H9 (cell line): ENCODE data around the gene UST. TPM values are rescaled to one million over a fixed set of nuclear protein-coding genes. Genes with fewer than 3 reads are reported as not detected.

Experiments used
- DNase-seq: peaks from one replicate; pipeline ENCODE4 v3.0.0-alpha.2; 2017
- H2AFZ ChIP-seq: one replicate; pipeline ENCODE4 v1.6.1; 2013; ENCODE audit warnings: mild to moderate bottlenecking, low read length, control low read depth, moderate library complexity
- H2AK5ac ChIP-seq: 2 replicates; pipeline ENCODE4 v1.6.1; 2013; ENCODE audit warnings: low read length, control low read depth, mixed read lengths; ENCODE audit not compliant: insufficient read length
- H2BK120ac ChIP-seq: one replicate; pipeline ENCODE4 v1.6.1; 2013; ENCODE audit warnings: low read depth, mild to moderate bottlenecking, low read length, control low read depth, inconsistent platforms; ENCODE audit not compliant: poor library complexity, severe bottlenecking
- H2BK12ac ChIP-seq: 2 replicates; pipeline ENCODE4 v1.6.1; 2013; ENCODE audit warnings: low read length, control low read depth, mixed read lengths, low read depth; ENCODE audit not compliant: insufficient read length
- H2BK15ac ChIP-seq: 2 replicates; pipeline ENCODE4 v1.6.1; 2013; ENCODE audit warnings: low read depth, low read length, control low read depth
- H2BK20ac ChIP-seq: one replicate; pipeline ENCODE4 v1.6.1; 2013; ENCODE audit warnings: low read depth, mild to moderate bottlenecking, low read length, control low read depth, inconsistent platforms; ENCODE audit not compliant: poor library complexity, severe bottlenecking
- H2BK5ac ChIP-seq: 2 replicates; pipeline ENCODE4 v1.6.1; 2013; ENCODE audit warnings: low read length, control low read depth, mixed read lengths; ENCODE audit not compliant: insufficient read length
- H3K14ac ChIP-seq: 2 replicates; pipeline ENCODE4 v1.6.1; 2013; ENCODE audit warnings: low read length, control low read depth; ENCODE audit not compliant: insufficient read depth
- H3K18ac ChIP-seq: 2 replicates; pipeline ENCODE4 v1.6.1; 2013; ENCODE audit warnings: low read depth, mild to moderate bottlenecking, mixed read lengths, low read length, control low read depth; ENCODE audit not compliant: insufficient read length
- H3K23ac ChIP-seq: 2 replicates; pipeline ENCODE4 v1.6.1; 2013; ENCODE audit warnings: low read length, control low read depth, mixed read lengths, low read depth; ENCODE audit not compliant: insufficient read length
- H3K23me2 ChIP-seq: 2 replicates; pipeline ENCODE4 v1.6.1; 2013; ENCODE audit warnings: low read depth, mild to moderate bottlenecking, mixed read lengths, low read length, control low read depth; ENCODE audit not compliant: insufficient read length, poor library complexity, severe bottlenecking
- H3K27ac ChIP-seq: 2 replicates; pipeline ENCODE4 v1.5.1; 2013; ENCODE audit warnings: low read length, control low read depth, mixed read lengths, low read depth; ENCODE audit not compliant: insufficient read length
- H3K27me3 ChIP-seq: 2 replicates; pipeline ENCODE4 v1.6.1; 2013; ENCODE audit warnings: low read length, control low read depth, inconsistent platforms; ENCODE audit not compliant: insufficient read depth
- H3K4ac ChIP-seq: 2 replicates; pipeline ENCODE4 v1.6.1; 2013; ENCODE audit warnings: low read depth, mild to moderate bottlenecking, control low read depth, inconsistent platforms, low read length, moderate library complexity
- H3K4me1 ChIP-seq: 2 replicates; pipeline ENCODE4 v1.6.1; 2013; ENCODE audit warnings: low read length, control low read depth, inconsistent platforms; ENCODE audit not compliant: insufficient read depth
- H3K4me2 ChIP-seq: 2 replicates; pipeline ENCODE4 v1.6.1; 2013; ENCODE audit warnings: low read length, control low read depth, mixed read lengths; ENCODE audit not compliant: insufficient read length, insufficient read depth
- H3K56ac ChIP-seq: 2 replicates; pipeline ENCODE4 v1.6.1; 2013; ENCODE audit warnings: low read depth, mild to moderate bottlenecking, mixed read lengths, low read length, control low read depth; ENCODE audit not compliant: insufficient read length
- H3K79me1 ChIP-seq: 2 replicates; pipeline ENCODE4 v1.6.1; 2013; ENCODE audit warnings: low read depth, mild to moderate bottlenecking, moderate library complexity, low read length, control low read depth, inconsistent platforms; ENCODE audit not compliant: insufficient read depth, poor library complexity, severe bottlenecking
- H3K79me2 ChIP-seq: 2 replicates; pipeline ENCODE4 v1.6.1; 2013; ENCODE audit warnings: low read length, control low read depth, inconsistent platforms; ENCODE audit not compliant: insufficient read depth
- H3K9ac ChIP-seq: 2 replicates; pipeline ENCODE4 v1.6.1; 2013; ENCODE audit warnings: low read length, control low read depth, mixed read lengths; ENCODE audit not compliant: insufficient read length; ENCODE audit errors: extremely low read depth
- H3K9me3 ChIP-seq: one replicate; pipeline ENCODE4 v1.6.1; 2013; ENCODE audit warnings: low read depth, low read length, inconsistent platforms; ENCODE audit not compliant: control insufficient read depth
- H3T11ph ChIP-seq: one replicate; pipeline ENCODE4 v1.6.1; 2013; ENCODE audit warnings: mild to moderate bottlenecking, low read length, control low read depth, inconsistent platforms
- H4K20me1 ChIP-seq: one replicate; pipeline ENCODE4 v1.6.1; 2013; ENCODE audit not compliant: control insufficient read depth, insufficient read length, insufficient read depth
- H4K5ac ChIP-seq: 2 replicates; pipeline ENCODE4 v1.6.1; 2013; ENCODE audit warnings: low read depth, mild to moderate bottlenecking, mixed read lengths, low read length, control low read depth; ENCODE audit not compliant: insufficient read length
- H4K8ac ChIP-seq: replicated peaks from 2 replicates; pipeline ENCODE4 v1.6.1; 2013; ENCODE audit warnings: low read length, control low read depth, mixed read lengths, low read depth; ENCODE audit not compliant: insufficient read length
- H4K91ac ChIP-seq: 2 replicates; pipeline ENCODE4 v1.6.1; 2013; ENCODE audit warnings: low read depth, mild to moderate bottlenecking, moderate library complexity, mixed read lengths, low read length, control low read depth; ENCODE audit not compliant: insufficient read length
- H3K27ac Mint-ChIP-seq, 3 experiments: 2 replicates in 2 of 3; 3 replicates in 1 of 3; pipeline ENCODE4 v1.8.0; 2020 to 2021; ENCODE audit warnings: mixed read lengths in 3 of 3, mild to moderate bottlenecking in 1 of 3, moderate library complexity in 1 of 3
- H3K27me3 Mint-ChIP-seq: 2 replicates; pipeline ENCODE4 v1.8.0; 2021; ENCODE audit warnings: low read depth, mild to moderate bottlenecking, moderate library complexity, mixed read lengths
- H3K36me3 Mint-ChIP-seq, 3 experiments: 2 replicates in 2 of 3; 3 replicates in 1 of 3; pipeline ENCODE4 v1.8.0; 2020 to 2021; ENCODE audit warnings: low read depth in 3 of 3, mixed read lengths in 3 of 3; ENCODE audit not compliant: insufficient read depth in 1 of 3
- H3K4me1 Mint-ChIP-seq, 2 experiments: 2 replicates each; pipeline ENCODE4 v1.8.0; 2020; ENCODE audit warnings: mixed read lengths in 2 of 2
- H3K4me3 Mint-ChIP-seq, 2 experiments: 2 replicates in 1 of 2; 3 replicates in 1 of 2; pipeline ENCODE4 v1.8.0; 2020 to 2021; ENCODE audit warnings: mild to moderate bottlenecking in 2 of 2, mixed read lengths in 2 of 2, moderate library complexity in 1 of 2
- H3K9me3 Mint-ChIP-seq, 2 experiments: 2 replicates in 1 of 2; 3 replicates in 1 of 2; pipeline ENCODE4 v1.8.0; 2020; ENCODE audit warnings: mild to moderate bottlenecking in 2 of 2, mixed read lengths in 2 of 2, moderate library complexity in 1 of 2
- CTCF ChIP-seq: fragments of 200-600 bp; sonication (generic); conservative IDR thresholded peaks from 3 replicates; pipeline ENCODE4 v1.8.0; 2021; ENCODE audit warnings: antibody characterized with exemption, mild to moderate bottlenecking
- WGBS: extraction: QIAGEN DNeasy Blood & Tissue Kit; methylation state at CpG from one replicate; pipeline ENCODE4 v1.1.7; 2013; ENCODE audit warnings: missing lambda C conversion rate, low lambda C conversion rate, mixed read lengths; ENCODE audit not compliant: insufficient read length; ENCODE audit errors: extremely low coverage; 5-methylcytosine and 5-hydroxymethylcytosine counted together
- total RNA-seq: library from RNA; stranded (reverse); gene quantifications from 2 replicates; pipeline ENCODE4 v1.2.1, GENCODE V29; 2021

Gene UST
- total RNA-seq, 1 experiment from 2014 or later = 14.4 TPM

GRCh38 chr6:149013586-149014344 is 266.9 kb downstream of the UST start:
- H3T11ph ChIP-seq = no peak overlapping the region
- H3K4me1 ChIP-seq = peaks cover 14% of the 10 kb centered on the region; the same call in 1 of the 2 replicates
- peak overlapping the region; percentile 47 for H2BK12ac ChIP-seq
- no peak overlapping the region for H2AK5ac ChIP-seq
- Mint-ChIP-seq H3K4me3 (peak overlapping the region in 1 of 2 experiments; percentile 24; a peak in 2 of 5 replicates), H3K27me3 (no peaks in the 10 kb centered on the region), H3K4me1 (peaks cover 28 to 39% of the 10 kb centered on the region in 2 experiments), H3K27ac (peak overlapping the region in 2 of 3 experiments; percentile 90 to 95; a peak in 5 of 7 replicates), H3K9me3 (no peaks in the 10 kb centered on the region; a peak in 1 of 5 replicates), H3K36me3 (peaks cover 0 to 2% (median 0%) of the 10 kb centered on the region in 3 experiments; a peak in 2 of 7 replicates)
- no peak overlapping the region for H4K8ac ChIP-seq
- WGBS = no CpG with 5 or more reads among the region's 6 CpGs
- H2BK20ac ChIP-seq = no peak overlapping the region
- H3K4ac ChIP-seq = no peak overlapping the region
- no peak overlapping the region for H2AFZ ChIP-seq
- H4K20me1 ChIP-seq = no peaks in the 10 kb centered on the region
- no peak overlapping the region for H3K23ac ChIP-seq
- no peak for DNase-seq
- H3K23me2 ChIP-seq = no peaks in the 10 kb centered on the region
- H3K18ac ChIP-seq = no peak overlapping the region
- no peak overlapping the region for H3K14ac ChIP-seq
- no peak overlapping the region for H4K91ac ChIP-seq
- peak overlapping the region; percentile 18 for H3K27ac ChIP-seq
- H3K27me3 ChIP-seq = no peaks in the 10 kb centered on the region
- TF ChIP-seq CTCF = no peak
- H2BK15ac ChIP-seq = no peak overlapping the region
- no peaks in the 10 kb centered on the region for H3K79me1 ChIP-seq
- H2BK120ac ChIP-seq = no peak overlapping the region
- no peak overlapping the region for H3K9ac ChIP-seq
- H3K9me3 ChIP-seq = no peaks in the 10 kb centered on the region
- no peaks in the 10 kb centered on the region for H3K79me2 ChIP-seq
- no peak overlapping the region for H3K56ac ChIP-seq
- no peak overlapping the region for H3K4me2 ChIP-seq
- no peak overlapping the region for H2BK5ac ChIP-seq
- H4K5ac ChIP-seq = no peak overlapping the region
